Measurements from ENCODE around the gene BIN1.

Gene BIN1

GRCh38 chr2:127000937-127001336 is 106.0 kb downstream of the BIN1 start:
- no peak for DNase-seq (ENCODE audit: low read depth, low spot score)
- H3K4me3 ChIP-seq (ENCODE audit: low read depth, low read length) = no peak overlapping the region
- TF ChIP-seq CTCF (IDR thresholded peaks at IDR 0.05; ENCODE audit: low read depth, low read length) = no peak
- in situ Hi-C loops (cut with HindIII; ENCODE audit: low sequenced_read_pairs) = no loop called here

- no peak for TF ChIP-seq CTCF (IDR thresholded peaks at IDR 0.05; ENCODE audit: low read depth, low read length)
- no peak for DNase-seq (ENCODE audit: low read depth, low spot score)
- in situ Hi-C loops (cut with HindIII; ENCODE audit: low sequenced_read_pairs) = no loop called here
- no peak overlapping the region for H3K4me3 ChIP-seq (ENCODE audit: low read depth, low read length)
These were observed 106.8 kb downstream of the BIN1 start for GRCh38 chr2:127000194-127000593.

GRCh38 chr2:126999106-126999756 is 107.7 kb downstream of the BIN1 start:
- TF ChIP-seq CTCF (IDR thresholded peaks at IDR 0.05; ENCODE audit: low read depth, low read length) = no peak
- H3K4me3 ChIP-seq (ENCODE audit: low read depth, low read length) = no peak overlapping the region
- DNase-seq (ENCODE audit: low read depth, low spot score) = no peak
- in situ Hi-C loops (cut with HindIII; ENCODE audit: low sequenced_read_pairs) = no loop called here

- TF ChIP-seq CTCF (IDR thresholded peaks at IDR 0.05; ENCODE audit: low read depth, low read length) = no peak
- H3K4me3 ChIP-seq (ENCODE audit: low read depth, low read length) = no peak overlapping the region
- DNase-seq (ENCODE audit: low read depth, low spot score) = no peak
- in situ Hi-C loops (cut with HindIII; ENCODE audit: low sequenced_read_pairs) = no loop called here
These were observed 108.5 kb downstream of the BIN1 start for GRCh38 chr2:126998486-126998885.

Data from astrocyte of the spinal cord (primary cell).